Small intestine (tissue), 7 donors: ENCODE results near the gene DACT3. TPM values are rescaled to one million over a fixed set of nuclear protein-coding genes. Genes with fewer than 3 reads are reported as not detected.
A peak's percentile ranks its signal among the peaks of the same experiment; 100 is the strongest.

ENCODE experiments used
- DNase-seq, 2 donors: peaks; one replicate each; pipeline versions ENCODE4 v3.0.0 to v3.0.0-alpha.2; 2013
- FAIRE-seq: peaks from 2 replicates; lab custom pipeline; 2012; peaks lifted over from hg19 to GRCh38; lab: Jason Lieb, UNC
- H3K27ac ChIP-seq, 3 donors: one replicate each; pipeline ENCODE4 v1.5.1; 2013; ENCODE audit warnings: low read length in 2 of 3, mild to moderate bottlenecking in 2 of 3, control low read depth in 1 of 3, inconsistent platforms in 1 of 3, low read depth in 1 of 3, moderate library complexity in 1 of 3
- H3K27me3 ChIP-seq, 3 donors: one replicate each; pipeline ENCODE4 v1.6.1; 2013; ENCODE audit warnings: low read length in 3 of 3, inconsistent platforms in 1 of 3; ENCODE audit not compliant: control insufficient read depth in 3 of 3, insufficient read depth in 3 of 3
- H3K36me3 ChIP-seq, 3 donors: one replicate each; pipeline ENCODE4 v1.6.1; 2013; ENCODE audit warnings: low read length in 3 of 3, inconsistent platforms in 1 of 3, low read depth in 1 of 3, mild to moderate bottlenecking in 1 of 3, moderate library complexity in 1 of 3; ENCODE audit not compliant: control insufficient read depth in 3 of 3, insufficient read depth in 2 of 3
- H3K4me1 ChIP-seq, 3 donors: one replicate each; pipeline ENCODE4 v1.6.1; 2013; ENCODE audit warnings: low read length in 2 of 3, inconsistent platforms in 1 of 3, low read depth in 1 of 3, mild to moderate bottlenecking in 1 of 3, moderate library complexity in 1 of 3; ENCODE audit not compliant: control insufficient read depth in 3 of 3, insufficient read depth in 2 of 3
- H3K4me3 ChIP-seq, 3 donors: one replicate each; pipeline ENCODE4 v1.5.1; 2013; ENCODE audit warnings: low read length in 3 of 3, control low read depth in 1 of 3, inconsistent platforms in 1 of 3, low read depth in 1 of 3, mild to moderate bottlenecking in 1 of 3, moderate library complexity in 1 of 3
- H3K9me3 ChIP-seq, 2 donors: one replicate each; pipeline ENCODE4 v1.6.1; 2013; ENCODE audit warnings: low read depth in 1 of 2, low read length in 1 of 2; ENCODE audit not compliant: control insufficient read depth in 2 of 2, insufficient read depth in 1 of 2
- WGBS, 3 donors: extraction: QIAGEN DNeasy Blood & Tissue Kit; methylation state at CpG; one replicate each; pipeline ENCODE4 v1.1.7; 2013; 5-methylcytosine and 5-hydroxymethylcytosine counted together
- polyA plus RNA-seq, 4 donors: library from polyadenylated mRNA; stranded (reverse) in 3 of 4; unstranded in 1 of 4; fragments of 200-250 nt in 3 of 4; fragments of 120-200 nt in 1 of 4; gene quantifications; one replicate each; pipeline versions ENCODE4 v1.2.1 to v1.2.3, GENCODE V29; 2013
- donor health status: healthy with polysubstance abuse.
- donor health status: control.
- donor health status: control.
- donor health status: Bipolar disorder and iron deficiency.
- donor health status: healthy.

Gene DACT3
- polyA plus RNA-seq, 4 donors, result 2.2 to 7.1 (median 5.3) TPM; not detected in 1

- Histone ChIP-seq H3K27ac (peak overlapping the region in 2 of 3 donors; percentile 60 to 82), H3K4me1 (peaks cover 0 to 20% (median 0%) of the 10 kb centered on the region in 3 donors), H3K9me3 (no peaks in the 10 kb centered on the region), H3K36me3 (peaks cover 0 to 12% (median 0%) of the 10 kb centered on the region in 3 donors), H3K4me3 (peak overlapping the region in 1 of 3 donors; percentile 66), H3K27me3 (peaks cover 0 to 46% (median 5%) of the 10 kb centered on the region in 3 donors)
- 4 to 8% (median 6%) methylated on average over 13 to 14 of the region's 14 CpGs for WGBS, 3 donors
- DNase-seq, result peak in 1 of 2 donors; percentile 39
- FAIRE-seq, result no peak
Measured at GRCh38 chr19:46660008-46660517, 919 bp downstream of the DACT3 start.

- Histone ChIP-seq H3K9me3 (no peaks in the 10 kb centered on the region), H3K27me3 (peaks cover 0 to 52% (median 5%) of the 10 kb centered on the region in 3 donors), H3K4me3 (peak overlapping the region in 1 of 3 donors; percentile 66), H3K36me3 (peaks cover 0 to 12% (median 0%) of the 10 kb centered on the region in 3 donors), H3K4me1 (peaks cover 0 to 20% (median 0%) of the 10 kb centered on the region in 3 donors), H3K27ac (peak overlapping the region in 2 of 3 donors; percentile 60 to 82)
- DNase-seq (peak in 1 of 2 donors; percentile 47), FAIRE-seq (no peak)
- 1 to 4% (median 3%) methylated on average over 20 to 28 of the region's 28 CpGs for WGBS, 3 donors
Measured at GRCh38 chr19:46659151-46660007, 1.6 kb downstream of the DACT3 start.

DNA sequence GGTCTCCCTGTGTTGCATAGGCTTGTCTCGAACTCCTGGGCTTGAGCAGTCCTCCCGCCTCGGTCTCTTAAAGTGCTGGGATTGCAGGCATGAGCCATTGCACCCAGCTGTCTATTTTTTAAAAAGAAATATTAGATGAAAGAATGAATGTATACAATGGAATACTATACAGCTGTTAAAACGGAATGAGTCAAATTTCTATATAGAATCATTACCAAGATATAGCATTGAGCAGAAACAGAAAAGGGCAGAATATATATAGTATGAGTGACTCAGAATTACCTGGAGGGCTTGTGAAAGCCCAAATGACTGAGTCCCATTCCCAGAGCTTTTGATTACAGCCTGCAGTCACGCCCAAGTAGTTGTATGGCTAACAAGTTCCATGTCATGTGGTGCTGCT, 4.4 kb downstream of the DACT3 start:
- no peak overlapping the region for H3K4me3 ChIP-seq
- FAIRE-seq, result no peak

GRCh38 chr19:46654621-46655152, 6.3 kb downstream of the DACT3 start:
- Histone ChIP-seq H3K9me3 (no peaks in the 10 kb centered on the region), H3K36me3 (peaks cover 0 to 20% (median 0%) of the 10 kb centered on the region in 3 donors), H3K4me1 (peaks cover 0 to 5% (median 0%) of the 10 kb centered on the region in 3 donors), H3K27ac (peak overlapping the region in 2 of 3 donors; percentile 69 to 74), H3K27me3 (peaks cover 0 to 66% (median 8%) of the 10 kb centered on the region in 3 donors), H3K4me3 (no peak overlapping the region)
- WGBS, 3 donors, result 31 to 42% (median 36%) methylated on average over 14 to 16 of the region's 16 CpGs
- FAIRE-seq (no peak), DNase-seq (peak in 1 of 2 donors; percentile 33)

More for the DNA sequence above, 4.4 kb downstream of the DACT3 start:
- no peak for DNase-seq
- peaks cover 0 to 17% (median 0%) of the 10 kb centered on the region in 3 donors for H3K4me1 ChIP-seq
- peaks cover 0 to 20% (median 0%) of the 10 kb centered on the region in 3 donors for H3K36me3 ChIP-seq
- no peaks in the 10 kb centered on the region for H3K9me3 ChIP-seq
- 88 to 92% (median 90%) methylated on average over 5 of the region's 5 CpGs for WGBS, 3 donors
- H3K27me3 ChIP-seq, result peaks cover 0 to 63% (median 5%) of the 10 kb centered on the region in 3 donors
- no peak overlapping the region for H3K27ac ChIP-seq

DNA sequence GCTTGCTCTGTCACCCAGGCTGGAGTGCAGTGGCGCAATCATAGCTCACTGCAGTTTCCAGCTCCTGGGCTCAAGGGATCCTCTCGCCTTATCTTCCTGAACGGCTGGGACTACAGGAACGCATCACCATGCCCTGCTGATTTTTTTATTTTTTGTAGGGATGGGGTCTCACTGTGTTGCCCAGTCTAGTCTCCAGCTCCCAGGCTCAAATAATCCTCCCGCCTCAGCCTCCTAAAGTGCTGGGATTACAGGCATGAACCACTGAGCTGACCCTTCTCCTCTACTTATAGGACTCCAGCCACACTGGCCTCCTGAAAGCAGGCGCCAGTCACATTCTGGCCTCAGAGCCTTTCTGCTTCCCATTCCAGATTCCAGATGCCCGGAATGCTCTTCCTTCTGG, 10.5 kb downstream of the DACT3 start:
- H3K36me3 ChIP-seq, result peaks cover 0 to 11% (median 0%) of the 10 kb centered on the region in 3 donors
- no peak for FAIRE-seq

GRCh38 chr19:46648961-46649960, 11.7 kb downstream of the DACT3 start:
- DNase-seq (no peak), FAIRE-seq (no peak)
- WGBS, 3 donors, result 38 to 40% (median 39%) methylated on average over 36 to 144 of the region's 144 CpGs
- H3K27me3 ChIP-seq, result peaks cover 8 to 49% (median 18%) of the 10 kb centered on the region in 3 donors
- H3K9me3 ChIP-seq, result peaks cover 0 to 14% of the 10 kb centered on the region in 2 donors
- H3K36me3 ChIP-seq, result peaks cover 0 to 8% (median 0%) of the 10 kb centered on the region in 3 donors
- H3K4me3 ChIP-seq, result no peak overlapping the region
- H3K27ac ChIP-seq, result no peak overlapping the region
- H3K4me1 ChIP-seq, result peaks cover 0 to 3% (median 0%) of the 10 kb centered on the region in 3 donors

More for the DNA sequence above, 10.5 kb downstream of the DACT3 start:
- WGBS, 3 donors, result 69 to 82% (median 72%) methylated on average over 7 of the region's 7 CpGs
- H3K9me3 ChIP-seq, result peaks cover 0 to 14% of the 10 kb centered on the region in 2 donors
- DNase-seq, result no peak
- H3K27me3 ChIP-seq, result peaks cover 8 to 58% (median 18%) of the 10 kb centered on the region in 3 donors
- no peak overlapping the region for H3K27ac ChIP-seq
- H3K4me3 ChIP-seq, result no peak overlapping the region
- H3K4me1 ChIP-seq, result peaks cover 0 to 3% (median 0%) of the 10 kb centered on the region in 3 donors

DNA sequence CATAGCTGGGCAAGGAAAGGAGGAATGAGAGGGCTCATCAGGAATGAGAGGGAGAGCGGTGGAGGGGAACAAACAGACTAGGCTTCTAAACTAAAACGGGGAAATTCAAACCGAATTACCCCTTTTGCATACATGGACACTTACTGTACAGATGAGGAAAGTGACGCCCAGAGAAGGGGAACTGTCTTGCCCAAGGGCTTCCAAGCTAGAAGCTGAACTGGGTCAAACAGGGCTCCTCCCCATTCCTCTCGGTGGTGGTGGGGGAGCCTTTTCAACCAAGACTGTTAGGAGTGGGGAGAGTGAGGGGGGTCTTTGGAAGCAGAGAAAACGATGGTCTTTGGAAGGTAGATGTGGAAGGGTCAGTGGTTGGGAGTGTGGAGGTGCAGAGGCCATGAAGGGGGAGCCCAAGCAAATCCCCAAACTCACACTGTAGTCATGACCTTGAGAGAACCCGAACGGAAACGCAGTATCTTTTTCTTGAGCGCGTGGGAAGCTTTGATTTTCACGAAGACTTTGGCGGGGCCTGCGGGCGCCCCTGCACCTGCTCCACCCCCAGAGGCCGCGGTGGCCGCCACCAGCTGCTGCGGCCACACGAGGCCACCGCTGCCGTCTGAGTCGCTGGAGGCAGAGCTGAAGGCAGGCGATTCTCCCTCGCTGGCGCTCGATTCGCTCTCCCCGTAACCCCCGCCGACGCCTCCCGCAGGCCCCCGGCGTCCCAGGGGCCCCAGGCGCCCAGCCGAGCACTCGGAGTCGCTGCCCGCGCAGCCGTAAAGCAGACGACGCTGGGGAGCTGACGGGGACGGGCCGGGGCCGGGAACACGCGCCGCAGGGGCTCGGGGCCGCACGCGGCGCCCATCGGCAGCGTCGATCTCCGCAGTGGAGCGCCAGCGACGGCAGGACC, 12.7 kb downstream of the DACT3 start:
- H3K9me3 ChIP-seq, result peaks cover 0 to 14% of the 10 kb centered on the region in 2 donors
- peaks cover 8 to 45% (median 18%) of the 10 kb centered on the region in 3 donors for H3K27me3 ChIP-seq
- DNase-seq (no peak), FAIRE-seq (no peak)
- no peak overlapping the region for H3K4me3 ChIP-seq
- no peak overlapping the region for H3K27ac ChIP-seq
- peaks cover 0 to 6% (median 0%) of the 10 kb centered on the region in 3 donors for H3K36me3 ChIP-seq
- H3K4me1 ChIP-seq, result peaks cover 0 to 3% (median 0%) of the 10 kb centered on the region in 3 donors
- 31 to 40% (median 38%) methylated on average over 51 to 63 of the region's 63 CpGs for WGBS, 3 donors
